ENCODE data around the gene IRF2BPL. TPM values are rescaled to one million over a fixed set of nuclear protein-coding genes. Genes with fewer than 3 reads are reported as not detected.

Gene IRF2BPL
- total and polyA plus RNA-seq, 2 of the 8 experiments (the other 6 are each of a cell fraction or from before 2014, with no cell fraction given): 18.8 to 57.0 TPM

- FAIRE-seq: no peak
- H3K27me3 ChIP-seq (replicated peaks in 1 of 4; ENCODE audit: control insufficient read depth in 3 of 4, extremely low read depth in 1 of 4, insufficient read depth in 3 of 4, low read length in 3 of 4): peaks cover 0 to 4% (median 2%) of the 10 kb centered on the region in 4 experiments; a peak in 2 of 7 replicates
Measured at GRCh38 chr14:77040059-77040740, 11.7 kb upstream of the IRF2BPL start.

More at GRCh38 chr14:77040059-77040740, 11.7 kb upstream of the IRF2BPL start:
- Histone ChIP-seq H3K4me2 (ENCODE audit: insufficient read depth in 1 of 2, low read depth in 2 of 2, low read length in 2 of 2) (peak overlapping the region; percentile 76 to 86), H3K56ac (replicated peaks; ENCODE audit: insufficient read length, low read depth, low read length) (no peak overlapping the region), H2BK20ac (ENCODE audit: low read length) (peak overlapping the region; percentile 23; the same call in 1 of the 2 replicates), H2BK120ac (replicated peaks; ENCODE audit: low read depth, low read length) (no peak overlapping the region), H2BK15ac (ENCODE audit: low read length) (no peak overlapping the region), H3K9ac (replicated peaks in 1 of 4; ENCODE audit: extremely low read depth in 1 of 4, low read depth in 3 of 4, low read length in 3 of 4) (peak overlapping the region in 1 of 4 experiments; percentile 6; a peak in 1 of 7 replicates), H3K36me3 (ENCODE audit: control insufficient read depth in 2 of 4, insufficient read depth in 4 of 4, low read length in 3 of 4) (no peaks in the 10 kb centered on the region), H3K18ac (ENCODE audit: extremely low read depth, low read length) (peak overlapping the region; percentile 78), H2AK5ac (ENCODE audit: low read depth, low read length) (no peak overlapping the region), H3K4me3 (ENCODE audit: extremely low read depth in 1 of 4, insufficient read depth in 2 of 4, low read depth in 3 of 4, low read length in 4 of 4) (peak overlapping the region; percentile 22 to 58 (median 52); a peak in 7 of 8 replicates), H2BK5ac (ENCODE audit: low read depth, low read length) (peak overlapping the region; percentile 81), H3K4me1 (replicated peaks in 1 of 4; ENCODE audit: control insufficient read depth in 3 of 4, insufficient read depth in 4 of 4, low read length in 3 of 4) (peaks cover 33 to 65% (median 41%) of the 10 kb centered on the region in 4 experiments; a peak in 6 of 7 replicates), H3K4ac (replicated peaks; ENCODE audit: insufficient read length, low read depth, low read length) (no peak overlapping the region), H3K23me2 (ENCODE audit: low read depth, low read length) (peaks cover 6% of the 10 kb centered on the region; the same call in 1 of the 2 replicates), H4K91ac (replicated peaks; ENCODE audit: insufficient read length, low read length) (peak overlapping the region; percentile 40), H3K23ac (ENCODE audit: insufficient read length) (no peak overlapping the region), H4K8ac (ENCODE audit: extremely low read depth, insufficient read depth, low read length) (no peak overlapping the region; the same call in 1 of the 2 replicates), H4K5ac (ENCODE audit: insufficient read length, low read depth, low read length) (peak overlapping the region; percentile 27), H3K14ac (ENCODE audit: insufficient read length) (no peak overlapping the region), H2AFZ (ENCODE audit: low read length) (peak overlapping the region; percentile 77; the same call in 1 of the 2 replicates), H4K20me1 (replicated peaks in 1 of 2; ENCODE audit: control insufficient read depth in 1 of 2, insufficient read depth in 2 of 2, low read length in 2 of 2) (no peaks in the 10 kb centered on the region), H3K79me1 (ENCODE audit: low read depth, low read length) (0 out of 2 replicates have a peak, but pooled peaks cover 2% of the 10 kb centered on the region), H2BK12ac (ENCODE audit: low read depth, low read length) (peak overlapping the region; percentile 77; the same call in 1 of the 2 replicates), H3K27ac (ENCODE audit: low read depth, low read length) (no peak overlapping the region), H3K9me3 (ENCODE audit: insufficient read depth in 2 of 2, low read depth in 1 of 2, low read length in 1 of 2) (no peaks in the 10 kb centered on the region), H3K79me2 (ENCODE audit: control insufficient read depth in 1 of 2, insufficient read depth in 2 of 2, low read length in 2 of 2) (no peaks in the 10 kb centered on the region)
- POLR2A ChIA-PET (ENCODE audit: partially characterized antibody): interaction anchor here (0.8 to 7.7 kb wide), 11 partner anchors 9 to 155 kb away, joined by 3 to 92 read pairs (median 3); partner anchors contain the start of gene IRF2BPL
- CTCF ChIA-PET (ENCODE audit: partially characterized antibody): interaction anchor here (0.8 to 15.7 kb wide), 10 partner anchors 9 to 164 kb away, joined by 3 to 241 read pairs (median 4); no protein-coding TSS in a partner anchor
- WGBS, 2 experiments (ENCODE audit: extremely low coverage in 1 of 2, insufficient coverage in 1 of 2, insufficient read length in 1 of 2, insufficient replicate concordance in 2 of 2, low coverage in 1 of 2, low lambda C conversion rate in 2 of 2, missing lambda C conversion rate in 1 of 2): 1% methylated on average over 21 of the region's 26 CpGs; no CpG with 5 or more reads in 1 of the 2 experiments
- peak; percentile 30; the same call in 1 of the 2 replicates for TF ChIP-seq MAX (IDR thresholded peaks at IDR 0.05)
- peak in 1 of 2 experiments; percentile 94; a peak in 2 of 4 replicates for TF ChIP-seq HDAC2 (IDR thresholded peaks at IDR 0.05; ENCODE audit: borderline replicate concordance in 1 of 2, low read depth in 2 of 2, low read length in 2 of 2)
- TF ChIP-seq SAP30 (IDR thresholded peaks at IDR 0.05; ENCODE audit: insufficient read depth, insufficient replicate concordance, low read length): peak; percentile 14
- TF ChIP-seq TBP (IDR thresholded peaks at IDR 0.05; ENCODE audit: low read depth, low read length): no peak
- TF ChIP-seq TCF12 (IDR thresholded peaks at IDR 0.05; ENCODE audit: low read depth, low read length): no peak
- peak; percentile 63 for TF ChIP-seq ASH2L (IDR thresholded peaks at IDR 0.05; ENCODE audit: low read length)
- peak; percentile 77 to 95; a peak in 3 of 4 replicates for TF ChIP-seq SIN3A (conservative IDR thresholded peaks at IDR 0.05 in 1 of 2, IDR thresholded peaks at IDR 0.05 in 1 of 2; ENCODE audit: low read depth in 1 of 2, low read length in 2 of 2)
- peak in 1 of 2 experiments; percentile 80 for DNase-seq (ENCODE audit: low read depth in 1 of 2, low spot score in 2 of 2)
